GM23338 (cell line): ENCODE data around the gene JAKMIP1. TPM values are rescaled to one million over a fixed set of nuclear protein-coding genes. Genes with fewer than 3 reads are reported as not detected.

Experiments used
- ATAC-seq: fragments of 200-7000 bp; cut with Tn5 transposase; 3 replicates; pipeline ENCODE4 v1.9.1; 2020
- DNase-seq: peaks from one replicate; pipeline ENCODE4 v3.0.0-alpha.2; 2015; ENCODE audit warnings: low spot score
- H2AFZ ChIP-seq: fragments of 200-600 bp; sonication (generic); 2 replicates; pipeline ENCODE4 v1.8.0; 2016; ENCODE audit warnings: antibody characterized with exemption, mild to moderate bottlenecking, moderate library complexity
- H3F3A ChIP-seq: fragments of 200-600 bp; sonication (generic); replicated peaks from 2 replicates; pipeline ENCODE4 v1.8.0; 2017; ENCODE audit warnings: antibody characterized with exemption, mixed run types, low read depth
- H3K27ac ChIP-seq: fragments of 200-600 bp; sonication (generic); 2 replicates; pipeline ENCODE4 v1.6.1; 2016; ENCODE audit warnings: low read depth
- H3K27me3 ChIP-seq: fragments of 200-600 bp; sonication (generic); 2 replicates; pipeline ENCODE4 v1.8.0; 2016; ENCODE audit warnings: mild to moderate bottlenecking, mixed run types, moderate library complexity; ENCODE audit not compliant: insufficient read depth
- H3K36me3 ChIP-seq: fragments of 200-600 bp; sonication (generic); 2 replicates; pipeline ENCODE4 v1.8.0; 2016; ENCODE audit warnings: mild to moderate bottlenecking; ENCODE audit not compliant: insufficient read depth
- H3K4me1 ChIP-seq: fragments of 200-600 bp; sonication (generic); 2 replicates; pipeline ENCODE4 v1.8.0; 2016; ENCODE audit warnings: mild to moderate bottlenecking, moderate library complexity; ENCODE audit not compliant: insufficient read depth
- H3K4me2 ChIP-seq: fragments of 200-600 bp; sonication (generic); 2 replicates; pipeline ENCODE4 v1.7.1; 2017; ENCODE audit warnings: mixed run types
- H3K4me3 ChIP-seq: fragments of 200-600 bp; sonication (generic); 2 replicates; pipeline ENCODE4 v1.6.1; 2016; ENCODE audit warnings: mixed run types
- H3K79me2 ChIP-seq: fragments of 200-600 bp; sonication (generic); replicated peaks from 2 replicates; pipeline ENCODE4 v1.8.0; 2017; ENCODE audit warnings: mild to moderate bottlenecking; ENCODE audit not compliant: insufficient read depth
- H3K9me2 ChIP-seq: fragments of 200-600 bp; sonication (generic); 2 replicates; pipeline ENCODE4 v1.8.0; 2017; ENCODE audit not compliant: insufficient read depth
- H4K20me1 ChIP-seq: fragments of 200-600 bp; sonication (generic); replicated peaks from 2 replicates; pipeline ENCODE4 v1.8.0; 2017; ENCODE audit warnings: mild to moderate bottlenecking; ENCODE audit not compliant: insufficient read depth
- H3K27ac Mint-ChIP-seq: 2 replicates; pipeline ENCODE4 v1.8.0; 2020; ENCODE audit warnings: inconsistent platforms, mild to moderate bottlenecking, moderate library complexity, mixed read lengths
- H3K27me3 Mint-ChIP-seq: 3 replicates; pipeline ENCODE4 v1.8.0; 2022; ENCODE audit warnings: low read depth, mild to moderate bottlenecking, moderate library complexity, mixed read lengths, inconsistent platforms; ENCODE audit not compliant: insufficient read depth, poor library complexity
- H3K36me3 Mint-ChIP-seq: 3 replicates; pipeline ENCODE4 v1.8.0; 2021; ENCODE audit warnings: low read depth, mild to moderate bottlenecking, inconsistent platforms, moderate library complexity, mixed read lengths
- H3K4me1 Mint-ChIP-seq: 3 replicates; pipeline ENCODE4 v1.8.0; 2020; ENCODE audit warnings: mild to moderate bottlenecking, inconsistent platforms, mixed read lengths
- H3K4me3 Mint-ChIP-seq: 3 replicates; pipeline ENCODE4 v1.8.0; 2021; ENCODE audit warnings: moderate library complexity, mild to moderate bottlenecking, inconsistent platforms, mixed read lengths
- H3K9me3 Mint-ChIP-seq: 3 replicates; pipeline ENCODE4 v1.8.0; 2020; ENCODE audit warnings: moderate library complexity, mild to moderate bottlenecking, inconsistent platforms, mixed read lengths
- CREB1 ChIP-seq: fragments of 250-450 bp; sonication (Bioruptor Pico); IDR thresholded peaks from 2 replicates; pipeline ENCODE4 v1.5.0; 2020; ENCODE audit warnings: low read depth, mild to moderate bottlenecking, moderate library complexity
- CTCF ChIP-seq, 2 experiments: fragments of 200-600 bp in 1 of 2; sonication (generic) in 1 of 2; conservative IDR thresholded peaks; 2 replicates each; pipeline versions ENCODE4 v1.5.1 to v1.6.1; 2016 to 2017; ENCODE audit warnings: antibody characterized with exemption in 2 of 2, low read depth in 2 of 2, mild to moderate bottlenecking in 2 of 2, moderate library complexity in 1 of 2
- ETS1 ChIP-seq: IDR thresholded peaks from 2 replicates; pipeline ENCODE4 v1.6.1; 2016; ENCODE audit warnings: antibody characterized with exemption
- EZH2 ChIP-seq: fragments of 200-600 bp; sonication (generic); IDR thresholded peaks from one replicate; pipeline ENCODE4 v1.8.0; 2017; ENCODE audit warnings: antibody characterized with exemption, mild to moderate bottlenecking, low read depth; ENCODE audit not compliant: unreplicated experiment
- EZH2phosphoT487 ChIP-seq: fragments of 200-600 bp; sonication (generic); IDR thresholded peaks from one replicate; pipeline ENCODE4 v1.8.1; 2018; ENCODE audit warnings: antibody characterized with exemption; ENCODE audit not compliant: unreplicated experiment
- NANOG ChIP-seq: IDR thresholded peaks from 2 replicates; pipeline ENCODE4 v1.6.1; 2016; ENCODE audit warnings: antibody characterized with exemption, borderline replicate concordance
- REST ChIP-seq: IDR thresholded peaks from one replicate; pipeline ENCODE4 v1.6.1; 2018; ENCODE audit warnings: antibody characterized with exemption; ENCODE audit not compliant: unreplicated experiment
- STAT1 ChIP-seq: IDR thresholded peaks from one replicate; pipeline ENCODE4 v1.6.1; 2016; ENCODE audit warnings: antibody characterized with exemption; ENCODE audit not compliant: unreplicated experiment
- polyA plus RNA-seq: library from polyadenylated mRNA; unstranded; fragments of >200 nt; fragmentation: Nextera tagmentation; extraction: Ambion mirVana; gene quantifications from 2 replicates; pipeline ENCODE4 v1.2.1, GENCODE V29; 2016
- total RNA-seq: library from RNA; depleted of rRNA; stranded (reverse); fragments of >200 nt; shearing (Covaris generic); gene quantifications from 2 replicates; pipeline ENCODE4 v1.2.3, GENCODE V29; 2014

JAKMIP1 gene
- total and polyA plus RNA-seq, 2 experiments from 2014 or later = 4.6 to 5.1 TPM

GRCh38 chr4:6242271-6243029 lies 42.1 kb upstream of the JAKMIP1 start:
- Histone ChIP-seq H3K9me2 (no peaks in the 10 kb centered on the region), H3K4me1 (peaks cover 5% of the 10 kb centered on the region; the same call in 1 of the 2 replicates), H3K79me2 (no peaks in the 10 kb centered on the region), H3K27ac (no peak overlapping the region), H3K4me3 (no peak overlapping the region), H3F3A (no peaks in the 10 kb centered on the region), H2AFZ (no peak overlapping the region), H3K36me3 (no peaks in the 10 kb centered on the region), H3K27me3 (peaks cover 11% of the 10 kb centered on the region; the same call in 1 of the 2 replicates), H4K20me1 (no peaks in the 10 kb centered on the region), H3K4me2 (no peak overlapping the region)
- no peak overlapping the region for H3K4me3 Mint-ChIP-seq
- no peak for ATAC-seq
- peaks cover 15% of the 10 kb centered on the region for H3K27me3 Mint-ChIP-seq
- H3K36me3 Mint-ChIP-seq = peaks cover 15% of the 10 kb centered on the region
- no peak for TF ChIP-seq CTCF (conservative IDR thresholded peaks at IDR 0.05; ENCODE audit: low read depth in 2 of 2)
- peaks cover 4% of the 10 kb centered on the region; the same call in 2 of the 3 replicates for H3K4me1 Mint-ChIP-seq
- no peak for DNase-seq
- H3K27ac Mint-ChIP-seq = no peak overlapping the region
- peaks cover 25% of the 10 kb centered on the region for H3K9me3 Mint-ChIP-seq

- Histone ChIP-seq H3K79me2 (no peaks in the 10 kb centered on the region), H3K27me3 (peaks cover 11% of the 10 kb centered on the region; the same call in 1 of the 2 replicates), H2AFZ (no peak overlapping the region), H3K4me1 (peaks cover 2% of the 10 kb centered on the region; the same call in 1 of the 2 replicates), H3K9me2 (no peaks in the 10 kb centered on the region), H3K4me3 (no peak overlapping the region), H4K20me1 (no peaks in the 10 kb centered on the region), H3K4me2 (no peak overlapping the region), H3K27ac (no peak overlapping the region), H3F3A (no peaks in the 10 kb centered on the region), H3K36me3 (no peaks in the 10 kb centered on the region)
- no peak overlapping the region for H3K4me3 Mint-ChIP-seq
- no peak for ATAC-seq
- peaks cover 15% of the 10 kb centered on the region for H3K27me3 Mint-ChIP-seq
- peaks cover 4% of the 10 kb centered on the region; the same call in 2 of the 3 replicates for H3K4me1 Mint-ChIP-seq
- H3K27ac Mint-ChIP-seq = no peak overlapping the region
- no peak for DNase-seq
- H3K9me3 Mint-ChIP-seq = peaks cover 23% of the 10 kb centered on the region
- H3K36me3 Mint-ChIP-seq = peaks cover 15% of the 10 kb centered on the region
- TF ChIP-seq EZH2 (no peak), STAT1 (no peak), CREB1 (CRISPR knock-in tag) (no peak), ETS1 (no peak), REST (no peak), NANOG (no peak), EZH2phosphoT487 (no peak)
These were observed 40.9 kb upstream of the JAKMIP1 start for GRCh38 chr4:6241062-6241845.
